Gastrocnemius medialis (tissue), 4 donors: ENCODE measurements around the gene DOK1.

ENCODE experiments used
- CTCF ChIP-seq, 5 experiments: fragments of 450-650 bp in 3 of 5; fragments of 200-600 bp in 2 of 5; sonication (generic) in 2 of 5; IDR thresholded peaks in 4 of 5; conservative IDR thresholded peaks in 1 of 5; 1 replicate in 4 of 5; 2 replicates in 1 of 5; pipeline ENCODE4 v1.5.1; 2016 to 2019; ENCODE audit warnings: antibody characterized with exemption in 5 of 5, mild to moderate bottlenecking in 3 of 5, moderate library complexity in 3 of 5
- POLR2A ChIP-seq, 2 donors: fragments of 450-650 bp; IDR thresholded peaks; one replicate each; pipeline ENCODE4 v1.6.1; 2017; ENCODE audit warnings: antibody characterized with exemption in 2 of 2, mild to moderate bottlenecking in 2 of 2, moderate library complexity in 2 of 2

- TF ChIP-seq CTCF (IDR thresholded peaks at IDR 0.05 in 4 of 5, conservative IDR thresholded peaks at IDR 0.05 in 1 of 5) (no peak), POLR2A (IDR thresholded peaks at IDR 0.05) (no peak)
Measured at GRCh38 chr2:74571058-74571457, 16.5 kb downstream of the DOK1 start.
